HepG2 (cell line): ENCODE data around the gene TPI1. TPM values are rescaled to one million over a fixed set of nuclear protein-coding genes. Genes with fewer than 3 reads are reported as not detected.

Source experiments
- DMAP1 ChIP-seq: IDR thresholded peaks from 2 replicates; pipeline ENCODE4 v1.6.1; 2016
- FOSL2 ChIP-seq: sonication (generic); formaldehyde crosslinking; IDR thresholded peaks from 2 replicates; pipeline ENCODE4 v1.4.0; 2020; ENCODE audit warnings: missing genetic modification reagents
- HOXD1 ChIP-seq: sonication (generic); formaldehyde crosslinking; IDR thresholded peaks from 2 replicates; pipeline ENCODE4 v1.5.0; 2020; ENCODE audit warnings: missing genetic modification reagents
- NCOA5 ChIP-seq: sonication (generic); formaldehyde crosslinking; IDR thresholded peaks from 2 replicates; pipeline ENCODE4 v1.4.0; 2020; ENCODE audit warnings: missing genetic modification reagents
- SAFB2 ChIP-seq: sonication (generic); formaldehyde crosslinking; IDR thresholded peaks from 2 replicates; pipeline ENCODE4 v1.5.1; 2020; ENCODE audit warnings: missing genetic modification reagents, low read depth, mild to moderate bottlenecking, borderline replicate concordance
- TCF7L2 ChIP-seq: IDR thresholded peaks from 2 replicates; pipeline ENCODE4 v1.6.1; 2011; ENCODE audit warnings: mild to moderate bottlenecking, low read depth, low read length, moderate library complexity
- TMF1 ChIP-seq: sonication (generic); formaldehyde crosslinking; IDR thresholded peaks from 2 replicates; pipeline ENCODE4 v1.8.1; 2022; ENCODE audit warnings: low read depth, missing genetic modification reagents
- ZNF274 ChIP-seq: sonication (generic); formaldehyde crosslinking; IDR thresholded peaks from 2 replicates; pipeline ENCODE4 v1.5.1; 2020; ENCODE audit warnings: mild to moderate bottlenecking, missing genetic modification reagents
- ZNF282 ChIP-seq: fragments of 450-650 bp; IDR thresholded peaks from 2 replicates; pipeline ENCODE4 v1.6.1; 2018; ENCODE audit not compliant: partially characterized antibody
- ZNF678 ChIP-seq: sonication (generic); formaldehyde crosslinking; IDR thresholded peaks from 2 replicates; pipeline ENCODE4 v1.4.0; 2020; ENCODE audit warnings: mild to moderate bottlenecking, missing genetic modification reagents
- ZNF883 ChIP-seq: sonication (generic); formaldehyde crosslinking; IDR thresholded peaks from 2 replicates; pipeline ENCODE4 v1.5.1; 2020; ENCODE audit warnings: mild to moderate bottlenecking, missing genetic modification reagents; ENCODE audit errors: not compliant biosample characterization
- polyA plus RNA-seq, 8 experiments: library from polyadenylated mRNA; depleted of rRNA in 3 of 8; stranded (reverse) in 7 of 8; unstranded in 1 of 8; fragments of >200 nt; fragmentation: Illumina TruSeq in 4 of 8; extraction: Trizol in 4 of 8; gene quantifications; 2 replicates each; pipeline versions ENCODE4 v1.2.1 to v1.2.3, GENCODE V29; 2011 to 2016; ENCODE audit warnings: low read depth in 4 of 8, missing spikeins in 1 of 8, mixed read lengths in 1 of 8; ENCODE audit not compliant: insufficient read depth in 1 of 8
- total RNA-seq, 5 experiments: library from RNA; depleted of rRNA; stranded (reverse); fragments of >200 nt; fragmentation: Illumina TruSeq; extraction: Trizol; gene quantifications; 2 replicates each; pipeline ENCODE4 v1.2.3, GENCODE V29; 2016; ENCODE audit warnings: low read depth in 1 of 5
- TF ChIP-seq, protein P1 (sequence below): sonication (generic); formaldehyde crosslinking; IDR thresholded peaks from 2 replicates; pipeline ENCODE4 v1.4.0; 2020; ENCODE audit warnings: missing genetic modification reagents, borderline replicate concordance
- TF ChIP-seq, protein P2 (sequence below): sonication (generic); formaldehyde crosslinking; IDR thresholded peaks from 2 replicates; pipeline ENCODE4 v1.4.0; 2020; ENCODE audit warnings: mild to moderate bottlenecking, missing genetic modification reagents
- TF ChIP-seq, protein P3 (sequence below): sonication (generic); formaldehyde crosslinking; IDR thresholded peaks from 2 replicates; pipeline ENCODE4 v1.8.1; 2023; ENCODE audit warnings: missing genetic modification reagents, mild to moderate bottlenecking, borderline replicate concordance
- TF ChIP-seq, protein P4 (sequence below): sonication (generic); formaldehyde crosslinking; IDR thresholded peaks from 2 replicates; pipeline ENCODE4 v1.4.0; 2020; ENCODE audit warnings: missing genetic modification reagents, borderline replicate concordance

The TPI1 gene
- total and polyA plus RNA-seq, 2 of the 13 experiments (the other 11 are each of a cell fraction or from before 2014, with no cell fraction given), result 945 to 2,535 TPM

DNA sequence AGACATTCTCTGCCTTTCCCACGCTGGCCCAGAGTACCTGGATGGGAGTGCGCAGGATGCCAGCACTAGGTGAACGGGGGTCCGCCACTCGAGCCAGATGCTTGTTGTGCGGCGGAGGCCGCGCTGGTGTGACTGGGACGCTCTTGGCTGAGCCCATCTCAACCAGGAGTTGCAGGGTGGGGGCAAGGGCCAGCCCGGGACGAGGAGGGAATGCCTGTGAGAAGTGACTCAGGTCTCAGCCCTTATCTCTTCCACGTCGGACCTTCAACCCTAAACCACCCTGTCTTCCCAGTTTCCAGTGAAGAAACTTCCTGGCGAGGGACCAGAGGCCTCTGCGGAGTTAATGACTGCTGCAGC lies 16.6 kb upstream of the TPI1 start (continued):
- TF ChIP-seq ZNF883 (CRISPR knock-in tag) (peak; percentile 18), TMF1 (CRISPR knock-in tag) (no peak), NCOA5 (CRISPR knock-in tag) (no peak), SAFB2 (no peak), ZNF274 (CRISPR knock-in tag) (0 out of 2 replicates have a peak, but pooled peaks have one; percentile 18), ZNF282 (no peak), ZNF678 (no peak), TCF7L2 (no peak), HOXD1 (CRISPR knock-in tag) (no peak), FOSL2 (no peak), DMAP1 (CRISPR knock-in tag) (no peak)
- TF ChIP-seq, protein P1, sequence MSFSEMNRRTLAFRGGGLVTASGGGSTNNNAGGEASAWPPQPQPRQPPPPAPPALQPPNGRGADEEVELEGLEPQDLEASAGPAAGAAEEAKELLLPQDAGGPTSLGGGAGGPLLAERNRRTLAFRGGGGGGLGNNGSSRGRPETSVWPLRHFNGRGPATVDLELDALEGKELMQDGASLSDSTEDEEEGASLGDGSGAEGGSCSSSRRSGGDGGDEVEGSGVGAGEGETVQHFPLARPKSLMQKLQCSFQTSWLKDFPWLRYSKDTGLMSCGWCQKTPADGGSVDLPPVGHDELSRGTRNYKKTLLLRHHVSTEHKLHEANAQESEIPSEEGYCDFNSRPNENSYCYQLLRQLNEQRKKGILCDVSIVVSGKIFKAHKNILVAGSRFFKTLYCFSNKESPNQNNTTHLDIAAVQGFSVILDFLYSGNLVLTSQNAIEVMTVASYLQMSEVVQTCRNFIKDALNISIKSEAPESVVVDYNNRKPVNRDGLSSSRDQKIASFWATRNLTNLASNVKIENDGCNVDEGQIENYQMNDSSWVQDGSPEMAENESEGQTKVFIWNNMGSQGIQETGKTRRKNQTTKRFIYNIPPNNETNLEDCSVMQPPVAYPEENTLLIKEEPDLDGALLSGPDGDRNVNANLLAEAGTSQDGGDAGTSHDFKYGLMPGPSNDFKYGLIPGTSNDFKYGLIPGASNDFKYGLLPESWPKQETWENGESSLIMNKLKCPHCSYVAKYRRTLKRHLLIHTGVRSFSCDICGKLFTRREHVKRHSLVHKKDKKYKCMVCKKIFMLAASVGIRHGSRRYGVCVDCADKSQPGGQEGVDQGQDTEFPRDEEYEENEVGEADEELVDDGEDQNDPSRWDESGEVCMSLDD (CRISPR knock-in tag), result no peak
- TF ChIP-seq, protein P2, sequence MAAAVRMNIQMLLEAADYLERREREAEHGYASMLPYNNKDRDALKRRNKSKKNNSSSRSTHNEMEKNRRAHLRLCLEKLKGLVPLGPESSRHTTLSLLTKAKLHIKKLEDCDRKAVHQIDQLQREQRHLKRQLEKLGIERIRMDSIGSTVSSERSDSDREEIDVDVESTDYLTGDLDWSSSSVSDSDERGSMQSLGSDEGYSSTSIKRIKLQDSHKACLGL (CRISPR knock-in tag), result peak; percentile 16; the same call in 1 of the 2 replicates
- TF ChIP-seq, protein P3, sequence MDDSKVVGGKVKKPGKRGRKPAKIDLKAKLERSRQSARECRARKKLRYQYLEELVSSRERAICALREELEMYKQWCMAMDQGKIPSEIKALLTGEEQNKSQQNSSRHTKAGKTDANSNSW (CRISPR knock-in tag), result 0 out of 2 replicates have a peak, but pooled peaks have one; percentile 55
- TF ChIP-seq, protein P4, sequence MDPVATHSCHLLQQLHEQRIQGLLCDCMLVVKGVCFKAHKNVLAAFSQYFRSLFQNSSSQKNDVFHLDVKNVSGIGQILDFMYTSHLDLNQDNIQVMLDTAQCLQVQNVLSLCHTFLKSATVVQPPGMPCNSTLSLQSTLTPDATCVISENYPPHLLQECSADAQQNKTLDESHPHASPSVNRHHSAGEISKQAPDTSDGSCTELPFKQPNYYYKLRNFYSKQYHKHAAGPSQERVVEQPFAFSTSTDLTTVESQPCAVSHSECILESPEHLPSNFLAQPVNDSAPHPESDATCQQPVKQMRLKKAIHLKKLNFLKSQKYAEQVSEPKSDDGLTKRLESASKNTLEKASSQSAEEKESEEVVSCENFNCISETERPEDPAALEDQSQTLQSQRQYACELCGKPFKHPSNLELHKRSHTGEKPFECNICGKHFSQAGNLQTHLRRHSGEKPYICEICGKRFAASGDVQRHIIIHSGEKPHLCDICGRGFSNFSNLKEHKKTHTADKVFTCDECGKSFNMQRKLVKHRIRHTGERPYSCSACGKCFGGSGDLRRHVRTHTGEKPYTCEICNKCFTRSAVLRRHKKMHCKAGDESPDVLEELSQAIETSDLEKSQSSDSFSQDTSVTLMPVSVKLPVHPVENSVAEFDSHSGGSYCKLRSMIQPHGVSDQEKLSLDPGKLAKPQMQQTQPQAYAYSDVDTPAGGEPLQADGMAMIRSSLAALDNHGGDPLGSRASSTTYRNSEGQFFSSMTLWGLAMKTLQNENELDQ (CRISPR knock-in tag), result no peak
- TF ChIP-seq, all 625 proteins: peak for 20
